ENCODE results near the gene ZNF195.
"Not testable (repeated sequence)": the region's sequence is repeated elsewhere in the genome, so short reads cannot be mapped to it uniquely, and the experiment has no call there.

The ZNF195 gene

GRCh38 chr11:3341298-3341697 lies 37.6 kb downstream of the ZNF195 start:
- FAIRE-seq (no peak), DNase-seq (ENCODE audit: insufficient read length, low spot score) (peak; percentile 23)
- no peak for TF ChIP-seq POLR2A (IDR thresholded peaks at IDR 0.05; ENCODE audit: low read depth, low read length)

GRCh38 chr11:3340025-3340424 lies 38.9 kb downstream of the ZNF195 start:
- TF ChIP-seq POLR2A (IDR thresholded peaks at IDR 0.05; ENCODE audit: low read depth, low read length): no peak
- FAIRE-seq: peak; percentile 6
- DNase-seq (ENCODE audit: insufficient read length, low spot score): peak; percentile 37

- DNase-seq (ENCODE audit: insufficient read length, low spot score) (no peak), FAIRE-seq (no peak)
- no peak for TF ChIP-seq POLR2A (IDR thresholded peaks at IDR 0.05; ENCODE audit: low read depth, low read length)
These were observed 39.7 kb downstream of the ZNF195 start for GRCh38 chr11:3339340-3339624.

- FAIRE-seq: no peak
- TF ChIP-seq POLR2A (IDR thresholded peaks at IDR 0.05; ENCODE audit: low read depth, low read length): no peak
- no peak for DNase-seq (ENCODE audit: insufficient read length, low spot score)
These were observed 40.2 kb downstream of the ZNF195 start for GRCh38 chr11:3338569-3339339.

GRCh38 chr11:3336420-3336819 lies 42.5 kb downstream of the ZNF195 start:
- not testable (repeated sequence) for DNase-seq (ENCODE audit: insufficient read length, low spot score); FAIRE-seq

GRCh38 chr11:3333157-3333556 lies 45.8 kb downstream of the ZNF195 start:
- not testable (repeated sequence) for FAIRE-seq; DNase-seq (ENCODE audit: insufficient read length, low spot score)

- not testable (repeated sequence) for DNase-seq (ENCODE audit: insufficient read length, low spot score); FAIRE-seq
These were observed 47.9 kb downstream of the ZNF195 start for GRCh38 chr11:3331078-3331477.

- not testable (repeated sequence) for DNase-seq (ENCODE audit: insufficient read length, low spot score); FAIRE-seq
These were observed 48.9 kb downstream of the ZNF195 start for GRCh38 chr11:3330064-3330463.

- DNase-seq (ENCODE audit: insufficient read length, low spot score); FAIRE-seq: not testable (repeated sequence)
These were observed 50.4 kb downstream of the ZNF195 start for GRCh38 chr11:3328503-3328902.

GRCh38 chr11:3326450-3326849 lies 52.5 kb downstream of the ZNF195 start:
- not testable (repeated sequence) for FAIRE-seq; DNase-seq (ENCODE audit: insufficient read length, low spot score)

- DNase-seq (ENCODE audit: insufficient read length, low spot score): not testable (repeated sequence)
- FAIRE-seq: peak; percentile 91
These were observed 54.2 kb downstream of the ZNF195 start for GRCh38 chr11:3324724-3325123.

Data from H54 (cell line).